Common myeloid progenitor, CD34-positive (primary cell): ENCODE measurements around the gene ZNF410.
A peak's percentile ranks its signal among the peaks of the same experiment; 100 is the strongest.
"Not testable (repeated sequence)": the region's sequence is repeated elsewhere in the genome, so short reads cannot be mapped to it uniquely, and the experiment has no call there.

Experiments
- CTCF ChIA-PET: fragments of 350-600 bp; sonication (Branson Sonifier 250); formaldehyde crosslinking; loops from one replicate; lab custom pipeline; 2021; ENCODE audit warnings: antibody characterized with exemption; lab: Charles Lee
- POLR2A ChIA-PET: fragments of 350-600 bp; sonication (Branson Sonifier 250); formaldehyde crosslinking; loops from one replicate; lab custom pipeline; 2021; ENCODE audit warnings: antibody characterized with exemption; lab: Charles Lee
- DNase-seq, 3 donors: peaks; one replicate each; pipeline versions ENCODE4 v3.0.0 to v3.0.0-alpha.2; 2013
- H3K27ac ChIP-seq, 2 experiments: 1 replicate in 1 of 2; 2 replicates in 1 of 2; pipeline ENCODE4 v1.7.0; 2013; ENCODE audit warnings: inconsistent platforms in 2 of 2, low read length in 2 of 2, mild to moderate bottlenecking in 2 of 2, low read depth in 1 of 2, moderate library complexity in 1 of 2; ENCODE audit not compliant: severe bottlenecking in 2 of 2, insufficient read depth in 1 of 2, poor library complexity in 1 of 2
- H3K27me3 ChIP-seq, 5 experiments: replicated peaks in 2 of 5; 1 replicate in 3 of 5; 2 replicates in 2 of 5; pipeline versions ENCODE4 v1.6.1 to v1.7.0; 2013; ENCODE audit warnings: low read length in 4 of 5, mild to moderate bottlenecking in 2 of 5, moderate library complexity in 2 of 5, inconsistent platforms in 1 of 5; ENCODE audit not compliant: insufficient read depth in 5 of 5, control insufficient read depth in 4 of 5
- H3K36me3 ChIP-seq, 4 experiments: 1 replicate in 2 of 4; 2 replicates in 2 of 4; pipeline versions ENCODE4 v1.6.1 to v1.7.0; 2013; ENCODE audit warnings: low read length in 3 of 4, control low read depth in 1 of 4, mild to moderate bottlenecking in 1 of 4; ENCODE audit not compliant: control insufficient read depth in 4 of 4, insufficient read depth in 4 of 4
- H3K4me1 ChIP-seq, 4 experiments: 1 replicate in 3 of 4; 2 replicates in 1 of 4; pipeline versions ENCODE4 v1.6.1 to v1.7.1; 2013; ENCODE audit warnings: low read length in 3 of 4, mild to moderate bottlenecking in 3 of 4, control low read depth in 1 of 4, inconsistent platforms in 1 of 4, moderate library complexity in 1 of 4; ENCODE audit not compliant: control insufficient read depth in 4 of 4, insufficient read depth in 4 of 4; ENCODE audit errors: control extremely low read depth in 1 of 4
- H3K4me3 ChIP-seq, 7 experiments: 1 replicate in 4 of 7; 2 replicates in 3 of 7; pipeline versions ENCODE4 v1.5.1 to v1.7.0; 2013; ENCODE audit warnings: mild to moderate bottlenecking in 7 of 7, low read length in 6 of 7, moderate library complexity in 6 of 7, inconsistent platforms in 2 of 7, low read depth in 2 of 7, control low read depth in 1 of 7; ENCODE audit not compliant: insufficient read depth in 4 of 7, control insufficient read depth in 1 of 7; ENCODE audit errors: extremely low read depth in 1 of 7
- H3K9me3 ChIP-seq, 5 experiments: 1 replicate in 4 of 5; 2 replicates in 1 of 5; pipeline versions ENCODE4 v1.6.1 to v1.7.1; 2013; ENCODE audit warnings: low read length in 4 of 5, mild to moderate bottlenecking in 2 of 5, inconsistent platforms in 1 of 5, low read depth in 1 of 5, moderate library complexity in 1 of 5; ENCODE audit not compliant: control insufficient read depth in 4 of 5, insufficient read depth in 2 of 5; ENCODE audit errors: control extremely low read depth in 1 of 5
- WGBS: methylation state at CpG from one replicate; pipeline ENCODE4 v1.1.5; 2013; ENCODE audit not compliant: insufficient coverage; 5-methylcytosine and 5-hydroxymethylcytosine counted together

Gene ZNF410

GRCh38 chr14:73894180-73894687 lies 7.6 kb downstream of the ZNF410 start:
- POLR2A ChIA-PET, H3K4me3 ChIP-seq, DNase-seq, H3K27me3 ChIP-seq, H3K27ac ChIP-seq, H3K9me3 ChIP-seq, H3K4me1 ChIP-seq: not testable (repeated sequence)
- H3K36me3 ChIP-seq: peaks cover 26 to 62% (median 47%) of the 10 kb centered on the region in 4 experiments
- CTCF ChIA-PET: interaction anchor here (1.1 kb wide), 1 partner anchor 31 kb away, joined by 3 read pairs; no protein-coding TSS in a partner anchor
- WGBS: 82% methylated on average over 5 of the region's 6 CpGs

GRCh38 chr14:73895939-73896338 lies 9.3 kb downstream of the ZNF410 start:
- no peak for DNase-seq
- WGBS: 100% methylated on average over 1 of the region's 1 CpG
- Histone ChIP-seq H3K9me3 (no peaks in the 10 kb centered on the region), H3K27me3 (no peaks in the 10 kb centered on the region), H3K27ac (no peak overlapping the region), H3K36me3 (peaks cover 31 to 74% (median 51%) of the 10 kb centered on the region in 4 experiments), H3K4me3 (no peak overlapping the region), H3K4me1 (no peaks in the 10 kb centered on the region)
- POLR2A ChIA-PET: interaction anchor here (1.4 kb wide), 1 partner anchor 9 kb away, joined by 4 read pairs; the partner anchor contains the start of gene ZNF410
- CTCF ChIA-PET: interaction anchor here (0.8 kb wide), 1 partner anchor 20 kb away, joined by 3 read pairs; no protein-coding TSS in a partner anchor

GRCh38 chr14:73896521-73896920 lies 9.9 kb downstream of the ZNF410 start:
- Histone ChIP-seq H3K27ac (peak overlapping the region in 1 of 2 experiments; percentile 7), H3K36me3 (peaks cover 31 to 80% (median 52%) of the 10 kb centered on the region in 4 experiments)
- POLR2A ChIA-PET: no interaction called here

GRCh38 chr14:73903028-73903427 lies 16.4 kb downstream of the ZNF410 start:
- no peak overlapping the region for H3K4me3 ChIP-seq
- peaks cover 27 to 76% (median 48%) of the 10 kb centered on the region in 4 experiments for H3K36me3 ChIP-seq
- H3K9me3 ChIP-seq: no peaks in the 10 kb centered on the region
- DNase-seq: no peak
- 100% methylated on average over 3 of the region's 3 CpGs for WGBS
- ChIA-PET CTCF (no interaction called here), POLR2A (no interaction called here)
- H3K27ac ChIP-seq: no peak overlapping the region
- no peaks in the 10 kb centered on the region for H3K27me3 ChIP-seq
- H3K4me1 ChIP-seq: no peaks in the 10 kb centered on the region

More at GRCh38 chr14:73896521-73896920, 9.9 kb downstream of the ZNF410 start:
- CTCF ChIA-PET: no interaction called here
- Histone ChIP-seq H3K4me1 (no peaks in the 10 kb centered on the region), H3K4me3 (no peak overlapping the region), H3K9me3 (no peaks in the 10 kb centered on the region), H3K27me3 (no peaks in the 10 kb centered on the region)
- DNase-seq: no peak
- 88% methylated on average over 1 of the region's 1 CpG for WGBS

- WGBS: no CpG with 5 or more reads among the region's 1 CpG
- H3K27ac ChIP-seq: no peak overlapping the region
- POLR2A ChIA-PET: no interaction called here
- DNase-seq: no peak
- no peaks in the 10 kb centered on the region for H3K27me3 ChIP-seq
- no peak overlapping the region for H3K4me3 ChIP-seq
- H3K9me3 ChIP-seq: peaks cover 0 to 7% (median 4%) of the 10 kb centered on the region in 5 experiments
- CTCF ChIA-PET: no interaction called here
- no peaks in the 10 kb centered on the region for H3K4me1 ChIP-seq
- H3K36me3 ChIP-seq: peaks cover 53 to 86% (median 63%) of the 10 kb centered on the region in 4 experiments
These were observed 23.0 kb downstream of the ZNF410 start for GRCh38 chr14:73909681-73910080.

GRCh38 chr14:73913256-73913655 lies 26.6 kb downstream of the ZNF410 start:
- Histone ChIP-seq H3K27ac (no peak overlapping the region), H3K27me3 (no peaks in the 10 kb centered on the region), H3K4me1 (no peaks in the 10 kb centered on the region), H3K4me3 (no peak overlapping the region), H3K36me3 (peaks cover 39 to 65% (median 53%) of the 10 kb centered on the region in 4 experiments), H3K9me3 (peaks cover 0 to 7% (median 4%) of the 10 kb centered on the region in 5 experiments)
- ChIA-PET CTCF (no interaction called here), POLR2A (no interaction called here)
- 100% methylated on average over 3 of the region's 3 CpGs for WGBS
- no peak for DNase-seq

- no peak for DNase-seq
- 100% methylated on average over 5 of the region's 6 CpGs for WGBS
- H3K9me3 ChIP-seq: peaks cover 0 to 7% (median 4%) of the 10 kb centered on the region in 5 experiments
- H3K27me3 ChIP-seq: no peaks in the 10 kb centered on the region
- H3K4me3 ChIP-seq: no peak overlapping the region
- H3K4me1 ChIP-seq: no peaks in the 10 kb centered on the region
- CTCF ChIA-PET: interaction anchor here (1.5 to 1.7 kb wide), 2 partner anchors 16 to 21 kb away, joined by 3 read pairs; no protein-coding TSS in a partner anchor
- peaks cover 20 to 59% (median 40%) of the 10 kb centered on the region in 4 experiments for H3K36me3 ChIP-seq
- POLR2A ChIA-PET: interaction anchor here (0.6 kb wide), 1 partner anchor 661 kb away, joined by 3 read pairs; no protein-coding TSS in a partner anchor
- H3K27ac ChIP-seq: no peak overlapping the region
These were observed 29.7 kb downstream of the ZNF410 start for GRCh38 chr14:73916324-73916723.
